ENCODE data around the gene NEDD4L. TPM values are rescaled to one million over a fixed set of nuclear protein-coding genes. Genes with fewer than 3 reads are reported as not detected.

The NEDD4L gene
- total RNA-seq, 1 experiment from 2014 or later, result 57.4 TPM

DNA sequence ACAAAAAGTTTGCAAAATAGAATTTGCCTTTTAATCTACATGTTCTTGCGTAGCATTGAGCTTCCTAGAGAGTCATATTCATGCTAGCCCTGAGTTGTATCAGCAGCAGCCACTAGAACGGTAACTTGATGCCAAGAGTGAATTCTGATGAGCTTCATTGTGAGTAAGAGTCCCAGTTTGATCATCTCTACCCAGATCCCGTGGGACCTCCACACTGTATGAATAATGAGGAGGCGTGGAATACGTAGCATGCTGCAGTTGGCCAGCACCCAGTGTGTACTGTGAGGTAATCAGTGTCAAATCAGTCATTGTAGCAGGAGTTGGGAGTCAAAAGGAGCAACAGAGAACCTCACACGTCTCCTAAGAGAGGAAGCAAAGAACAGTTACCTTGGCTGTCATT, 197.9 kb downstream of the NEDD4L start:
- CTCF ChIA-PET, result no interaction called here
- Histone ChIP-seq H3K79me2 (ENCODE audit: low read depth) (peaks cover 89% of the 10 kb centered on the region), H4K20me1 (ENCODE audit: insufficient read depth) (peaks cover 41% of the 10 kb centered on the region), H3K4me1 (replicated peaks; ENCODE audit: insufficient read depth) (no peaks in the 10 kb centered on the region), H3K36me3 (ENCODE audit: low read depth) (peaks cover 8% of the 10 kb centered on the region; the same call in 1 of the 2 replicates), H2AFZ (no peak overlapping the region), H3K9me2 (ENCODE audit: insufficient read depth) (no peaks in the 10 kb centered on the region), H3K27me3 (ENCODE audit: insufficient read depth, low read depth) (no peaks in the 10 kb centered on the region), H3K4me2 (no peak overlapping the region), H3K4me3 (no peak overlapping the region), H3K27ac (no peak overlapping the region), H3K9me3 (ENCODE audit: insufficient read depth, low read depth) (no peaks in the 10 kb centered on the region), H3F3A (ENCODE audit: insufficient read depth, low read depth) (peaks cover 5% of the 10 kb centered on the region; the same call in 1 of the 2 replicates)
- no peak for DNase-seq
- TF ChIP-seq, protein P1, sequence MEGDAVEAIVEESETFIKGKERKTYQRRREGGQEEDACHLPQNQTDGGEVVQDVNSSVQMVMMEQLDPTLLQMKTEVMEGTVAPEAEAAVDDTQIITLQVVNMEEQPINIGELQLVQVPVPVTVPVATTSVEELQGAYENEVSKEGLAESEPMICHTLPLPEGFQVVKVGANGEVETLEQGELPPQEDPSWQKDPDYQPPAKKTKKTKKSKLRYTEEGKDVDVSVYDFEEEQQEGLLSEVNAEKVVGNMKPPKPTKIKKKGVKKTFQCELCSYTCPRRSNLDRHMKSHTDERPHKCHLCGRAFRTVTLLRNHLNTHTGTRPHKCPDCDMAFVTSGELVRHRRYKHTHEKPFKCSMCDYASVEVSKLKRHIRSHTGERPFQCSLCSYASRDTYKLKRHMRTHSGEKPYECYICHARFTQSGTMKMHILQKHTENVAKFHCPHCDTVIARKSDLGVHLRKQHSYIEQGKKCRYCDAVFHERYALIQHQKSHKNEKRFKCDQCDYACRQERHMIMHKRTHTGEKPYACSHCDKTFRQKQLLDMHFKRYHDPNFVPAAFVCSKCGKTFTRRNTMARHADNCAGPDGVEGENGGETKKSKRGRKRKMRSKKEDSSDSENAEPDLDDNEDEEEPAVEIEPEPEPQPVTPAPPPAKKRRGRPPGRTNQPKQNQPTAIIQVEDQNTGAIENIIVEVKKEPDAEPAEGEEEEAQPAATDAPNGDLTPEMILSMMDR (conservative IDR thresholded peaks at IDR 0.05), result no peak
- no peak for TF ChIP-seq EZH2 (IDR thresholded peaks at IDR 0.05; ENCODE audit: low read depth)
- intact Hi-C loops (cut with micrococcal nuclease; ENCODE audit: unreplicated experiment), result no loop called here
- POLR2A ChIA-PET (ENCODE audit: unreplicated experiment), result interaction anchor here (0.6 kb wide), 1 partner anchor 14 kb away, joined by 3 read pairs; no protein-coding TSS in a partner anchor
- BruUV-seq (replicated peaks), result no TSS peak

DNA sequence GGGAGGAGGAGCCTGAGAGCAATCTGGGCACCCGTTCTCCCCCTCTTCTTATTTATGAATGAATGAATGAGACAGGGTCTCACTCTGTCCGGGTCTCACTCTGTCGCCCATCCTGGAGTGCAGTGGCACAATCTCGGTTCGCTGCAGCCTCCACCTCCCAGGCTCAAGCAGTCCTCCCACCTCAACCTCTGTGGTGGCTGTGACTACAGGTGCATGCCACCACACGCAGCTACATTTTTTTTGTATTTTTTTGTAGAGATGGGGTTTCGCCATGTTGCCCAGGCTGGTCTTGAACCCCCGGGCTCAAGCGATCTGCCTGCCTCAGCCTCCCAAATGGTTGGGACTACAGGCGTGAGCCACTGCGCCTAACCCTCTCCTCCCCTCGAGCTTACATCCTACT, 198.4 kb downstream of the NEDD4L start:
- Histone ChIP-seq H2AFZ (no peak overlapping the region), H3K4me1 (replicated peaks; ENCODE audit: insufficient read depth) (no peaks in the 10 kb centered on the region), H3K4me3 (no peak overlapping the region), H3K9me2 (ENCODE audit: insufficient read depth) (no peaks in the 10 kb centered on the region), H3F3A (ENCODE audit: insufficient read depth, low read depth) (peaks cover 5% of the 10 kb centered on the region; the same call in 1 of the 2 replicates), H4K20me1 (ENCODE audit: insufficient read depth) (peaks cover 41% of the 10 kb centered on the region), H3K27ac (no peak overlapping the region), H3K4me2 (no peak overlapping the region), H3K79me2 (ENCODE audit: low read depth) (peaks cover 84% of the 10 kb centered on the region), H3K9me3 (ENCODE audit: insufficient read depth, low read depth) (no peaks in the 10 kb centered on the region), H3K36me3 (ENCODE audit: low read depth) (peaks cover 8% of the 10 kb centered on the region; the same call in 1 of the 2 replicates), H3K27me3 (ENCODE audit: insufficient read depth, low read depth) (no peaks in the 10 kb centered on the region)
- CTCF ChIA-PET, result no interaction called here
- BruUV-seq (replicated peaks), result no TSS peak
- DNase-seq, result no peak
- POLR2A ChIA-PET (ENCODE audit: unreplicated experiment), result no interaction called here
- intact Hi-C loops (cut with micrococcal nuclease; ENCODE audit: unreplicated experiment), result no loop called here
- TF ChIP-seq, protein P1 (conservative IDR thresholded peaks at IDR 0.05), result no peak
- TF ChIP-seq EZH2 (IDR thresholded peaks at IDR 0.05; ENCODE audit: low read depth), result no peak

DNA sequence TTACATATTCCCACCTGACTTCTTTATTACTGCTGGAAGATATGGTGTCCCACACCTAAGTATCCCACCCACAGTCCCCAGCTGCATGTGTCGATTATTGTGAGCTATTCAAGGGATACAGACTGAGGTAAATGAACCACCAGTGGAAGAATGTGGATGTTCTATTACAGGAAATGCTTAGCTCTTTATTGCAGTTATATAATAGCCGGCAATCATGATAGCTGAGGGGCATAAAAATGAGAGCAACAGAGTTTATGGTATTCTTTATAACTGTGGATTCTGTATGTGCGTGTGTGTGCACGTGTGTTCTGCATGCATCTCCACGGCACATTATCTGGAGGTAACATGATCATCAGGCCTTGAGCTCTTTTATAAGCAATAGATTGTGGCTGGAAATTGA, 198.9 kb downstream of the NEDD4L start:
- Histone ChIP-seq H3K4me1 (replicated peaks; ENCODE audit: insufficient read depth) (no peaks in the 10 kb centered on the region), H3K27ac (no peak overlapping the region), H3K36me3 (ENCODE audit: low read depth) (peaks cover 8% of the 10 kb centered on the region; the same call in 1 of the 2 replicates), H2AFZ (no peak overlapping the region), H3K4me3 (no peak overlapping the region), H3K27me3 (ENCODE audit: insufficient read depth, low read depth) (no peaks in the 10 kb centered on the region), H3K9me3 (ENCODE audit: insufficient read depth, low read depth) (no peaks in the 10 kb centered on the region), H3K9me2 (ENCODE audit: insufficient read depth) (no peaks in the 10 kb centered on the region), H3K4me2 (no peak overlapping the region), H3K79me2 (ENCODE audit: low read depth) (peaks cover 79% of the 10 kb centered on the region), H3F3A (ENCODE audit: insufficient read depth, low read depth) (peaks cover 5% of the 10 kb centered on the region; the same call in 1 of the 2 replicates), H4K20me1 (ENCODE audit: insufficient read depth) (peaks cover 36% of the 10 kb centered on the region)
- no peak for DNase-seq
- no TSS peak for BruUV-seq (replicated peaks)
- TF ChIP-seq, protein P1 (conservative IDR thresholded peaks at IDR 0.05), result no peak
- TF ChIP-seq EZH2 (IDR thresholded peaks at IDR 0.05; ENCODE audit: low read depth), result no peak
- ChIA-PET CTCF (no interaction called here), POLR2A (ENCODE audit: unreplicated experiment) (no interaction called here)
- intact Hi-C loops (cut with micrococcal nuclease; ENCODE audit: unreplicated experiment), result no loop called here

All from PC-9 (cell line).